ENCODE data around the gene MAFF.

DNA sequence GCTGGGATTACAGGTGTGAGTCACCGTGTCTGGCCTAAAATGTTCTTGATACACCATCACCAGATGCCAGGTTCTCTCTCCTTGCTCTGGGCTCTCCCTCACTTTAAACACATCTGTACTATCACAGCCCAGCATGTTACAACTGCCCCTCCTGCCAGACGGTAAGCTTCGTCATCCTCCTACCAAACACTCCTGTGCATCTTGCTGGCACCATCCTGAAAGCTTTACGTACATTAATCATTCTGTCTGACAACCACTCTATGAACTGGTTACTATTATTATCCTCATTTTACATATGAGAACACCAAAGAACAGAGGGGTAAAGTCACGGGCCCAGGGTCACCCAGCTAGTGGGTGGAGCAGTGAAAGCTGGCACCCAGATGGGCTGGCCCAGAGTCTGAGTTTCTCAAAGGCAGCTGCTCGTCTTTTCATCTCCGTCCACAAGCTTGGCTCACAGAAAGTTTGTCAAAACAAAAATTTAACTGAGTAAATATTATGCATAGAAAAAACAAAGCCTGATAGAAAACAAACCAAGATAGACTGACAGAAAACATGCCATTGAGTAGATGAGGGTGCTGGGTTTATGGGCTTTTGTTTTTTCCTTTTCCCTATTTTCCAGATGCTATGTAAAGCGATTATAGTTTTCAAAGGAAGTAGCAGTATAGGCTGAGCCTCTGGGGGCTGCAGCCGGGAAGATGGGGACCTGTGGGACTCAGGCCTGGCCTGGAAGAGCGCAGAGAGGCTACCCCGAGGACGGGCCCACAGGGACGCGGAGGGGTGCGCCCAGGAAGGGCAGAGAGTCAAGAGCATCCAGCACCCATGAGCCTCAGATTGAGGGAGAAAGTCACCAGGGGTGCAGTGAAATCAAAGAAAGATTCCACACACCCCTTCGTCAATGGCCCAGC is 29.6 kb upstream of the MAFF start:
- TF ChIP-seq, protein P1, sequence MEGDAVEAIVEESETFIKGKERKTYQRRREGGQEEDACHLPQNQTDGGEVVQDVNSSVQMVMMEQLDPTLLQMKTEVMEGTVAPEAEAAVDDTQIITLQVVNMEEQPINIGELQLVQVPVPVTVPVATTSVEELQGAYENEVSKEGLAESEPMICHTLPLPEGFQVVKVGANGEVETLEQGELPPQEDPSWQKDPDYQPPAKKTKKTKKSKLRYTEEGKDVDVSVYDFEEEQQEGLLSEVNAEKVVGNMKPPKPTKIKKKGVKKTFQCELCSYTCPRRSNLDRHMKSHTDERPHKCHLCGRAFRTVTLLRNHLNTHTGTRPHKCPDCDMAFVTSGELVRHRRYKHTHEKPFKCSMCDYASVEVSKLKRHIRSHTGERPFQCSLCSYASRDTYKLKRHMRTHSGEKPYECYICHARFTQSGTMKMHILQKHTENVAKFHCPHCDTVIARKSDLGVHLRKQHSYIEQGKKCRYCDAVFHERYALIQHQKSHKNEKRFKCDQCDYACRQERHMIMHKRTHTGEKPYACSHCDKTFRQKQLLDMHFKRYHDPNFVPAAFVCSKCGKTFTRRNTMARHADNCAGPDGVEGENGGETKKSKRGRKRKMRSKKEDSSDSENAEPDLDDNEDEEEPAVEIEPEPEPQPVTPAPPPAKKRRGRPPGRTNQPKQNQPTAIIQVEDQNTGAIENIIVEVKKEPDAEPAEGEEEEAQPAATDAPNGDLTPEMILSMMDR (IDR thresholded peaks at IDR 0.05; ENCODE audit: poor library complexity, severe bottlenecking), result no peak
- no peak for TF ChIP-seq MXI1 (conservative IDR thresholded peaks at IDR 0.05; ENCODE audit: poor library complexity, severe bottlenecking)
- no peak for TF ChIP-seq POLR2AphosphoS5 (IDR thresholded peaks at IDR 0.05)
- TF ChIP-seq SMC3 (conservative IDR thresholded peaks at IDR 0.05; ENCODE audit: poor library complexity), result no peak
- no peak for TF ChIP-seq EZH2 (IDR thresholded peaks at IDR 0.05; ENCODE audit: borderline replicate concordance, insufficient read depth, low read length, poor library complexity, severe bottlenecking)
- TF ChIP-seq, protein P2, sequence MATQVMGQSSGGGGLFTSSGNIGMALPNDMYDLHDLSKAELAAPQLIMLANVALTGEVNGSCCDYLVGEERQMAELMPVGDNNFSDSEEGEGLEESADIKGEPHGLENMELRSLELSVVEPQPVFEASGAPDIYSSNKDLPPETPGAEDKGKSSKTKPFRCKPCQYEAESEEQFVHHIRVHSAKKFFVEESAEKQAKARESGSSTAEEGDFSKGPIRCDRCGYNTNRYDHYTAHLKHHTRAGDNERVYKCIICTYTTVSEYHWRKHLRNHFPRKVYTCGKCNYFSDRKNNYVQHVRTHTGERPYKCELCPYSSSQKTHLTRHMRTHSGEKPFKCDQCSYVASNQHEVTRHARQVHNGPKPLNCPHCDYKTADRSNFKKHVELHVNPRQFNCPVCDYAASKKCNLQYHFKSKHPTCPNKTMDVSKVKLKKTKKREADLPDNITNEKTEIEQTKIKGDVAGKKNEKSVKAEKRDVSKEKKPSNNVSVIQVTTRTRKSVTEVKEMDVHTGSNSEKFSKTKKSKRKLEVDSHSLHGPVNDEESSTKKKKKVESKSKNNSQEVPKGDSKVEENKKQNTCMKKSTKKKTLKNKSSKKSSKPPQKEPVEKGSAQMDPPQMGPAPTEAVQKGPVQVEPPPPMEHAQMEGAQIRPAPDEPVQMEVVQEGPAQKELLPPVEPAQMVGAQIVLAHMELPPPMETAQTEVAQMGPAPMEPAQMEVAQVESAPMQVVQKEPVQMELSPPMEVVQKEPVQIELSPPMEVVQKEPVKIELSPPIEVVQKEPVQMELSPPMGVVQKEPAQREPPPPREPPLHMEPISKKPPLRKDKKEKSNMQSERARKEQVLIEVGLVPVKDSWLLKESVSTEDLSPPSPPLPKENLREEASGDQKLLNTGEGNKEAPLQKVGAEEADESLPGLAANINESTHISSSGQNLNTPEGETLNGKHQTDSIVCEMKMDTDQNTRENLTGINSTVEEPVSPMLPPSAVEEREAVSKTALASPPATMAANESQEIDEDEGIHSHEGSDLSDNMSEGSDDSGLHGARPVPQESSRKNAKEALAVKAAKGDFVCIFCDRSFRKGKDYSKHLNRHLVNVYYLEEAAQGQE (IDR thresholded peaks at IDR 0.05; ENCODE audit: borderline replicate concordance), result no peak
- no peak for TF ChIP-seq RAD21 (conservative IDR thresholded peaks at IDR 0.05)
- no peak for TF ChIP-seq EP300 (conservative IDR thresholded peaks at IDR 0.05; ENCODE audit: poor library complexity, severe bottlenecking)

Data from neural cell (in vitro differentiated cells).